LNCaP clone FGC (cell line): ENCODE measurements around the gene LRRC59.

Source experiments
- DNase-seq: peaks from one replicate; pipeline ENCODE4 v3.0.0-alpha.2; 2011; ENCODE audit warnings: low read depth
- H3K4me3 ChIP-seq: 2 replicates; pipeline ENCODE4 v1.5.1; 2011; ENCODE audit warnings: mild to moderate bottlenecking, low read depth, low read length, control low read depth
- TF ChIP-seq, protein P1 (sequence below): IDR thresholded peaks from 2 replicates; pipeline ENCODE4 v1.5.1; 2012; ENCODE audit warnings: mild to moderate bottlenecking; ENCODE audit not compliant: control insufficient read depth, insufficient read depth; ENCODE audit errors: extremely low read depth

Gene LRRC59

DNA sequence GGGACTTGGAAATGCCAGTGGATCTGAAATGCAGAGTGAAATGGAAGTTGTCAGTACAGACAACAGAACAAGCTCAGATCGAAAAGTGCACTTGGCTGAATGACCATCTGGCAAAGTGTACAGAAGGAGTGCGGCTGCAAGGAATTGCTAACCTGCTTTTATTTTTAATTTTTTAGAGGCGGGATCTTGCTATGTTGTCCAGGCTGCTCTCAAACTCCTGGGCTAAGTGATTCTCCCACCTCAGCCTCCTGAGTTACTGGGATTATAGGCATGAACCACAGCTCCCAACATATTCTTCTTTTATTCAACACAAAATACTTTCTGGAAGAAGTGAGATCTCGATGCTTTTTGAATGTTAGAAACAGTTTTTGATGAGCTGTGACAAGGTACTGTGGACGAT lies 3.6 kb downstream of the LRRC59 start:
- TF ChIP-seq, protein P1, sequence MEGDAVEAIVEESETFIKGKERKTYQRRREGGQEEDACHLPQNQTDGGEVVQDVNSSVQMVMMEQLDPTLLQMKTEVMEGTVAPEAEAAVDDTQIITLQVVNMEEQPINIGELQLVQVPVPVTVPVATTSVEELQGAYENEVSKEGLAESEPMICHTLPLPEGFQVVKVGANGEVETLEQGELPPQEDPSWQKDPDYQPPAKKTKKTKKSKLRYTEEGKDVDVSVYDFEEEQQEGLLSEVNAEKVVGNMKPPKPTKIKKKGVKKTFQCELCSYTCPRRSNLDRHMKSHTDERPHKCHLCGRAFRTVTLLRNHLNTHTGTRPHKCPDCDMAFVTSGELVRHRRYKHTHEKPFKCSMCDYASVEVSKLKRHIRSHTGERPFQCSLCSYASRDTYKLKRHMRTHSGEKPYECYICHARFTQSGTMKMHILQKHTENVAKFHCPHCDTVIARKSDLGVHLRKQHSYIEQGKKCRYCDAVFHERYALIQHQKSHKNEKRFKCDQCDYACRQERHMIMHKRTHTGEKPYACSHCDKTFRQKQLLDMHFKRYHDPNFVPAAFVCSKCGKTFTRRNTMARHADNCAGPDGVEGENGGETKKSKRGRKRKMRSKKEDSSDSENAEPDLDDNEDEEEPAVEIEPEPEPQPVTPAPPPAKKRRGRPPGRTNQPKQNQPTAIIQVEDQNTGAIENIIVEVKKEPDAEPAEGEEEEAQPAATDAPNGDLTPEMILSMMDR, result no peak
- no peak overlapping the region for H3K4me3 ChIP-seq
- no peak for DNase-seq

DNA sequence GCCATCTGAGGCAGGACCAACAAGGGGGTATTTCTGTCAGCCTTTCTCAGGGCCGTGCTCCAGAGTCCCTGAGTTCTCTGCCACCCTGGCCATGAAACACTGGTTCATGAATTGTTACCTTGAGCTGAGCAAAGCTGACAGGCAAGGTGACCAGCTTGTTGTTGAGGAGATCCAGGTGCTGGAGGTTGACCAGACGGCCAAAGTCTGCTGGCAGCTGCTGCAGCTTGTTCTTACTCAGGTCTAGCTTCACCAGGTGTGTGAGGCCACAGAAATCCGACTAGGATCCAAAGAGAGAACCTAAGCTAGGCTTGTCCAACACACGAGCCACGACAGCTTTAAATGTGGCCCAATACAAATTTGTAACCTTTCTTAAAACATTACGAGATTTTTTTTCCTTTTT lies 4.7 kb downstream of the LRRC59 start:
- TF ChIP-seq, protein P1, result no peak
- H3K4me3 ChIP-seq, result no peak overlapping the region
- DNase-seq, result no peak

DNA sequence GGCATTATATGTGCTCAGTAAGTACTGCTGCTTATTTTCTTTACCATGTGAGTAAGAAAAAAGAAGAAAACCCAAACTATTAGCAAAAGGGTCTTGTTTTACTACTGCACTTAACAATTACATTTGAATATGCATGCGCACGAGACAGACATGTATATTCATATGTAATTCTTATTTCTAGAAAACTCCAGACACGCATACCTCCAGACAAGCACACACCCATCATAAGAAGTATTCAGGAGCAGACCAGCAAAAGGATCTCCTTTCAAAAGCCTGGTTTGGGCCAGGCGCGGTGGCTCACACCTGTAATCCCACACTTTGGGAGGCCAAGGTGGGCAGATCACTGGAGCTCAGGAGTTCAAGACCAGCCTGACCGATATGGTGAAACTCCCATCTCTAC lies 7.8 kb downstream of the LRRC59 start:
- TF ChIP-seq, protein P1, result no peak
- H3K4me3 ChIP-seq, result no peak overlapping the region
- no peak for DNase-seq

DNA sequence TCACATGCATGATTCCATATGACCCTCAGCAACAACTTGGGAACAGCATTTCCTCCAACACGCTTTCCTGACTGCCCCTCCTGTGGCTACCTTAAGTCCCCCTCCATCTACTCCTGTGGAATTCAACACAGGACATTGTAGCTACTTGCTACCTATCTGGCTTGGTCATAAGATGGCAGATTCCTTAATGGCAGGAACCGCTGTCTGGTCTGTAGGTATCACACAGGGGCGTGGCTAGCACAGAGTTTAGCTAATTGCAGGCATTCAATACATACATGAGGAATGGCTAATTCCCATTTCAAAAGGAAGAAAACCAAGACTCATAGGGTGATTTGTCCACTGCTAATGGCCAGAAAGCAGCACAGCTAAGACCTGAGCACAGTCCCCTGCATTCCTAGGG lies 8.6 kb downstream of the LRRC59 start:
- no peak for DNase-seq
- H3K4me3 ChIP-seq, result no peak overlapping the region
- TF ChIP-seq, protein P1, result no peak

DNA sequence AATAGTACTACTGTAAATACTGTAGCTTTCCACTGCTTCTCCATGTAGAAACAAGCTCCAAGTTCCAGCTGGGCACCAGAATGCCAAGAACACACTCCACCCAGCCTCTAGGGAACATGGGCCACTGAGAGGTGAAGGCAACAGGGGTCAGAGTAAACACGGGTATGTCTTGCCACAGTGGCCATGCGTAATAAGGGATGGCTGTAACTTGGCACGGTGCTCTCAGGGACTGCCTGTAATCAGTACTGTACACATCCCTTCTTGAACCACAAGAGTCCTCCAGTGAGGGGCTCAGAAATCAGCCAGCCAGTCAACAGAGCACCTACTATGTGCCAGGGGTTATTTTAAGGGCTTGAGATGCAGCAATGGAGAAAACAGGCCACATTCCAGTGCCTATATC lies 10.8 kb downstream of the LRRC59 start:
- no peak for DNase-seq
- H3K4me3 ChIP-seq, result no peak overlapping the region
- TF ChIP-seq, protein P1, result no peak

DNA sequence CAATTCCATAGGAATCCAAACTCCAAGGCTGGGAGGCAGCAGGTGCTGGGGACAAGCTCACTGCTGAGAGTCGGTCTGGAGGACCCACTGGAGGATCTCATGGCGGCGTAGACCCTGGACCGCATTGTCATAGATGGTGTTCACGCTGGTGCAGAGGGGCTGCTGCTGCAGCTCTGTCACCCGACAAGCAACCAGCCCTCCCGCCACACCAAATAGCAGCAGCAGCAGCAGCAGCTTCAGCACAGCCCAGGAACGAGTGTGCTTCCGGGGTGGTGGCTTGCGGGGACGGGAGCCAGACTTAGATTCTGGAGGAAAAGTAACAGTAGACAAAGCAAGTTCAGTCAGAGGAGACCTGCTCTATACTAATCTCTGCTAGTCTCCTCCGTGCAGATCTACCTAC lies 14.4 kb downstream of the LRRC59 start:
- TF ChIP-seq, protein P1, result no peak
- DNase-seq, result no peak
- H3K4me3 ChIP-seq, result no peak overlapping the region

DNA sequence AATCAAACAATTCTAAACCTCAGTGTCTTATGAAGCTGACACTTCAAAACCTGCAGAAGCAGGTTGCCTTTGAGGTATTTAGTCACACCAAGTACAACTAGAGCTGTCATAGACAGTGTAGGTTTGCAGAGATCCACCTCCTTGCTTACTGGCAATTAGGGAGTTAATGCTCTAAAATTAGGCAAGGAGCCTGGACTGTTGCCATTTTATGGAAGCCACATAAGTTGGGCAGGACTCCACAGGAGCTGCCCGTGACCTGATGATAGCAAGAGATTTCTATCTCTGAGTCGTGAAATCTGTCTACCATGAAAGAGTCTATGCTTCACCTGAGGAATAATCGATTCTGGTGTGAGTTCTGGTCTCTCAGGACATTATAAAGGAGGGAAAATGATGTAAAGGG lies 15.4 kb downstream of the LRRC59 start:
- no peak overlapping the region for H3K4me3 ChIP-seq
- TF ChIP-seq, protein P1, result no peak
- DNase-seq, result no peak
